ENCODE results near the gene ZNF10. TPM values are rescaled to one million over a fixed set of nuclear protein-coding genes. Genes with fewer than 3 reads are reported as not detected.

ZNF10 gene
- total and polyA plus RNA-seq, 9 donors, result 9.6 to 38.8 (median 21.4) TPM

GRCh38 chr12:133190176-133190575 lies 59.7 kb downstream of the ZNF10 start:
- Histone ChIP-seq H3K27me3 (no peaks in the 10 kb centered on the region), H3K4me3 (no peak overlapping the region), H3K27ac (no peak overlapping the region), H3K36me3 (peaks cover 12% of the 10 kb centered on the region), H3K4me1 (ENCODE audit: insufficient read depth) (no peaks in the 10 kb centered on the region), H3K9me3 (peaks cover 9 to 91% of the 10 kb centered on the region in 2 donors)
- TF ChIP-seq EP300 (IDR thresholded peaks at IDR 0.05) (no peak), POLR2A (IDR thresholded peaks at IDR 0.05) (no peak), CTCF (IDR thresholded peaks at IDR 0.05) (no peak)
- WGBS, 3 donors, result 99 to 100% (median 100%) methylated on average over 2 of the region's 2 CpGs
- intact Hi-C loops (cut with DNase I), result no loop called here
- DNase-seq, result no peak

- peaks cover 9 to 83% of the 10 kb centered on the region in 2 donors for H3K9me3 ChIP-seq
These were observed 62.4 kb downstream of the ZNF10 start for GRCh38 chr12:133192847-133193246.

GRCh38 chr12:133201888-133202287 lies 71.5 kb downstream of the ZNF10 start:
- H3K27ac ChIP-seq, result no peak overlapping the region
- H3K4me1 ChIP-seq (ENCODE audit: insufficient read depth), result no peaks in the 10 kb centered on the region
- no peaks in the 10 kb centered on the region for H3K36me3 ChIP-seq
- no peak overlapping the region for H3K4me3 ChIP-seq
- no peaks in the 10 kb centered on the region for H3K27me3 ChIP-seq
- no peak for TF ChIP-seq POLR2A (IDR thresholded peaks at IDR 0.05)
- TF ChIP-seq CTCF (IDR thresholded peaks at IDR 0.05), result no peak
- peaks cover 38 to 43% of the 10 kb centered on the region in 2 donors for H3K9me3 ChIP-seq
- no peak for DNase-seq
- WGBS, 3 donors, result 46 to 99% (median 97%) methylated on average over 2 of the region's 2 CpGs
- intact Hi-C loops (cut with DNase I), result no loop called here

More at GRCh38 chr12:133192847-133193246, 62.4 kb downstream of the ZNF10 start:
- no peaks in the 10 kb centered on the region for H3K27me3 ChIP-seq
- 94 to 100% (median 98%) methylated on average over 5 of the region's 5 CpGs for WGBS, 3 donors
- no peak for TF ChIP-seq CTCF (IDR thresholded peaks at IDR 0.05)
- no peak for TF ChIP-seq POLR2A (IDR thresholded peaks at IDR 0.05)
- no peak for TF ChIP-seq EP300 (IDR thresholded peaks at IDR 0.05)
- H3K4me1 ChIP-seq (ENCODE audit: insufficient read depth), result no peaks in the 10 kb centered on the region
- no peak overlapping the region for H3K4me3 ChIP-seq
- no peak for DNase-seq
- intact Hi-C loops (cut with DNase I), result no loop called here
- H3K27ac ChIP-seq, result no peak overlapping the region
- peaks cover 12% of the 10 kb centered on the region for H3K36me3 ChIP-seq

- no peak for DNase-seq
- no peak overlapping the region for H3K27ac ChIP-seq
- no peak overlapping the region for H3K4me3 ChIP-seq
- H3K9me3 ChIP-seq, result peaks cover 38 to 46% of the 10 kb centered on the region in 2 donors
- no peaks in the 10 kb centered on the region for H3K36me3 ChIP-seq
- TF ChIP-seq POLR2A (IDR thresholded peaks at IDR 0.05) (no peak), CTCF (IDR thresholded peaks at IDR 0.05) (no peak), EP300 (IDR thresholded peaks at IDR 0.05) (no peak)
- H3K27me3 ChIP-seq, result no peaks in the 10 kb centered on the region
- 92 to 100% (median 96%) methylated on average over 2 of the region's 2 CpGs for WGBS, 3 donors
- no peaks in the 10 kb centered on the region for H3K4me1 ChIP-seq (ENCODE audit: insufficient read depth)
- intact Hi-C loops (cut with DNase I), result no loop called here
These were observed 72.3 kb downstream of the ZNF10 start for GRCh38 chr12:133202493-133203343.
